CD4-positive, alpha-beta T cell treated with Interleukin-17A for 4 hours (primary cell): ENCODE data around the gene STT3B.
A peak's percentile ranks its signal among the peaks of the same experiment; 100 is the strongest.
"Not testable (repeated sequence)": the region's sequence is repeated elsewhere in the genome, so short reads cannot be mapped to it uniquely, and the experiment has no call there.

Experiments
- DNase-seq: peaks from one replicate; pipeline ENCODE4 v3.0.0-alpha.2; 2020; ENCODE audit warnings: mixed read lengths

STT3B gene

GRCh38 chr3:31532587-31533168, at the start of gene STT3B:
STT3B (plus strand) TSS chr3:31532925; CDS start chr3:31532999, 74 bp downstream.
- DNase-seq, result peak; percentile 87

- DNase-seq, result no peak
These were observed 48.9 kb upstream of the STT3B start for GRCh38 chr3:31483776-31484175.

GRCh38 chr3:31485196-31485595, 47.5 kb upstream of the STT3B start:
- DNase-seq, result no peak

GRCh38 chr3:31486865-31487533, 45.7 kb upstream of the STT3B start:
- no peak for DNase-seq

GRCh38 chr3:31488475-31489017, 44.2 kb upstream of the STT3B start:
- DNase-seq, result no peak

- no peak for DNase-seq
These were observed 42.2 kb upstream of the STT3B start for GRCh38 chr3:31490502-31490901.

- DNase-seq, result no peak
These were observed 41.1 kb upstream of the STT3B start for GRCh38 chr3:31491660-31492059.

GRCh38 chr3:31493149-31493548, 39.6 kb upstream of the STT3B start:
- DNase-seq, result no peak

- DNase-seq, result no peak
These were observed 36.6 kb upstream of the STT3B start for GRCh38 chr3:31495971-31496665.

- DNase-seq, result no peak
These were observed 33.9 kb upstream of the STT3B start for GRCh38 chr3:31498791-31499190.

GRCh38 chr3:31499281-31499680, 33.4 kb upstream of the STT3B start:
- DNase-seq, result no peak

GRCh38 chr3:31502803-31503221, 29.9 kb upstream of the STT3B start:
- DNase-seq, result no peak

- DNase-seq, result no peak
These were observed 29.3 kb upstream of the STT3B start for GRCh38 chr3:31503456-31503855.

GRCh38 chr3:31504230-31504629, 28.5 kb upstream of the STT3B start:
- no peak for DNase-seq

- peak; percentile 24 for DNase-seq
These were observed 27.2 kb upstream of the STT3B start for GRCh38 chr3:31505371-31506048.

GRCh38 chr3:31506515-31506914, 26.2 kb upstream of the STT3B start:
- not testable (repeated sequence) for DNase-seq

GRCh38 chr3:31508452-31509146, 24.1 kb upstream of the STT3B start:
- no peak for DNase-seq

GRCh38 chr3:31509147-31509728, 23.5 kb upstream of the STT3B start:
- DNase-seq, result no peak

- DNase-seq, result no peak
These were observed 18.2 kb upstream of the STT3B start for GRCh38 chr3:31514570-31514969.

- no peak for DNase-seq
These were observed 17.0 kb upstream of the STT3B start for GRCh38 chr3:31515486-31516284.

- DNase-seq, result no peak
These were observed 16.0 kb upstream of the STT3B start for GRCh38 chr3:31516757-31517156.
